Effector CD8-positive, alpha-beta T cell (primary cell): ENCODE data around the gene PDE8A.
"Not testable (repeated sequence)": the region's sequence is repeated elsewhere in the genome, so short reads cannot be mapped to it uniquely, and the experiment has no call there.

ENCODE experiments used
- DNase-seq: peaks from one replicate; lab custom pipeline; 2025; lab: John Stamatoyannopoulos, UW

PDE8A gene

GRCh38 chr15:84988909-84989644, 7.4 kb downstream of the PDE8A start:
- no peak for DNase-seq

DNA sequence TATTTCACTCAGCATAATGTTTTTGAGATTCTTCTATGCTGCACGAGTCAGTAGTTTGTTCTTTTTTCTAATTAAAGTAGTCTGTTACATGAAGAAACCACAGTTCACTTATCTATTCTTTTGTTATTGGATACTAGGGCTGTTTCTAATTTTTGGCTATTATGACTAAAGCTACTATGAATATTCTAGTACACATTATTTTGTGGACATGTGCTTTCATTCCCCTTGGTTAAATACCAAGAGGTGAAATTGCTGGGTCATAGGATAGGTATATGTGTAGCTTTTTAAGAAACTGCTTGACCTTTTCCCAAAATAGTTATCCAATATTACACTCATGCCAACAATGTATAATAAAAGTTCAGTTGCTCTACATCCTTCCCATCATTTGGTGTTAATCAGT, 8.9 kb downstream of the PDE8A start:
- DNase-seq: no peak

- no peak for DNase-seq
Measured at GRCh38 chr15:84991014-84991712, 9.5 kb downstream of the PDE8A start.

DNA sequence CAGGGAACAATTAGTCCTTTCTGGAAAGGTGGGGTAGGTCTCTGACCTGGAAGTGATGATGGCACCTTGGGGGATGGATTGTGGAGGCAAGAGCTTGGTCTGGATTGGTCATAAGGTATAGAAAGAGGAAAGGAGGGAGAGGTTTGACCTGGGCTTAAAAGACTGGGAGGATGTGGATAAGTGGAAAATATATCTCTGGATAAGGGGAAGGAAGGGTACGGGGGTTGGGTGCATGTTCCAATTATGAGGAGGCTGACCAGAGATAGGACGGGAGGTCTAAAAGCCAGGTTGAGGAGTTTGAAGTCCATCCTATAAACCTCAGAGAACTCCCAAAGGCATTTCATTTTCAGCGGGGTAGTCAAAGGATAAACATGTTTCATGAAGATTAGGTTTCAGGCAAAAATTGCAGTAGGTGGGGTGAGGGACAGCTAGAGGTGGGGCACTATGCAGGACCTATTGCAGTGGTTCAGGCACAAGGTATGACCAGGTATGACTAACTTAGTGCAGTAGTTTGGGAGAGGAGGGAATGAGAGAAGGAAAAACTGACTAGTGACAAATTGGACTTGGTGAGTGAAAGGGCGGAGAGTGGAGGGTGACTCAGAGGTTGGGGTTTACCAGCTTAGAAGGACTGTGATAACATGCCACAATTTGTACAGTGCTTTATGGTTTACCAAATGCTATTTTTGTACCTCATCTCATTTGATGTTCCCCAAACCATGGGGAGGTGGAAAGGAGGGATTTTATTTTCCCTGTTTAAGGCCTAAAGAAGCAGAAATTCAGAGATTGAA, 10.7 kb downstream of the PDE8A start:
- DNase-seq: no peak

DNA sequence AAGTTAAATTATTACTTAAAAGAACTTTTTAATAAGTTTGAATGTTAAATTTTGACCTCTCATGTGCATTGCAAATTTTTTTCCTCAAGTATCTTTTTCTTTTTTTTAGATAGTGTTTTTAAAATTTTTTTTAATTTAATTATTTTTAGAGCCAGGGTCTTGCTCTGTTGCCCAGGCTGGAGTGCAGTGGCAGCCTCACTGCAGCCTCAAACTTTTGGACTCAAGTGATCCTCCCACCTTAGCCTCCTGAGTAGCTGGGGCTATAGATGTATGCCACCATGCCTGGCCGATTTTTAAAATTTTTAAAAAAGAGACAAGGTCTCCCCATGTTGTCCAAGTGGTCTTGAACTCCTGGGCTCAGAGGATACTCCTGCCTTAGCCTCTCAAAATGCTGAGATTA, 14.4 kb downstream of the PDE8A start:
- DNase-seq: no peak

DNA sequence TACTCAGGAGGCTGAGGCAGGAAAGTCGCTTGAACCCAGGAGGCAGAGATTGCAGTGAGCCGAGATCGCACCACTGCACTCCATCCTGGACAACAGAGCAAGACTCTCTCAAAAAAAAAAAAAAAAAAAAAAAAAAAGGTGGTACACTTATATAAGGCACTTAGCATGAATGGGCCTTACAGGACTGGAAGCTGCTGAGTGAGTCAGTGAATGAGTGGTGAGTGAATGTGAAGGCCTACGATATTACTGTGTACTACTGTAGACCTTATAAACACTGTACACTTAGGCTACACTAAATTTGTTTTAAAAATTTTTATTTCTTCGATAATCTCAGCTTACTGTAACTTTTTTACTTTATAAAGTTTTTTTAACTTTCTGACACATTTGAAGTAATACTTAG, 15.1 kb downstream of the PDE8A start:
- not testable (repeated sequence) for DNase-seq

DNA sequence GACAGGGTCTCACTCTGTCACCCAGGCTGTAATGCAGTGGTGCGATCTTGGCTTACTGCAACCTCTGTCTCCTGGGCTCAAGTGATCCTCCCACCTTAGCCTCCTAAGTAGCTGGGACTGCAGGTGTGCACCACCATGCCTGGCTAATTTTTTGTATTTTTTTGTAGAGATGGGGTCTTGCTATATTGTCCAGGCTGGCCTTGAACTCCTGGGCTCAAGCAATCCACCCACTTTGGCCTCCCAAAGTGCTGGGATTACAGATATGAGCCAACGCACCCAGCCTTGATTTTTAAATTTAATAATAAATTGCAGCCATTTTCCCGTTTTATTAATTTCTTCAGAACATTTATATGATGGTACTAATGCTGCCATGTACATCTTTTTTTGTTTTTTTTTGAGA, 15.6 kb downstream of the PDE8A start:
- DNase-seq: not testable (repeated sequence)

DNA sequence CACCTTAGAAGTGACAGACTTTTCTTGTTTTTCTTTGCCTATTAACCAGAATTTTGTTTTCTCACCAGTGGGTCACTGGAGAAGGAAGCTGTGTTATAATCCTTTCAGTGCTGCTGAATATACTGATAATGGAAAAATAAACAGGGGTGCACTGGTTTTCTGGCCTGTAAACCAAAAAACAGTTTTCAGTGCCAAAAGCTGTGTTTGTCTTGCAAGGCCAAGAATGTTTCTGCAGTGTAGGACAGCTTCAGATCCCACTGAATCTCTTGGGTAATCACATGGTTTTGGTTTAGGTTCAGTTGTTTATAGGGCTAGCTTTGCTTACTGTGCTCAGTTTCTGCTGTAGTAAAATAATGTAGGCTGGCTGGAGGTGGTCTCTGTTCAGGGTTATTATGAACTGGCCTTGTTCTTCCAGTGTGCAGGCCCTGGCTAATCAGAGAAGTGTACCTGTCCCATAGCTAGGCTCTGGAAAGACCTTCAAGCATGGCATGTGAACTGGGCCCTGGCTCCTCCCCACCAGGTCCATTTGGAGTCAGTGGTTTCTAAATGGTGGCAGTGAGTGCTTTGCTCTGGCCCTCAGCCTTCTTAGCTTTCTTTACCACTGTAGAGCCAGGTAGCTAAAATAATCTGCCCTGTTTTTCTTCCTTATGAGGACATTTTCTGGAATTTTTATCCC, 18.7 kb downstream of the PDE8A start:
- no peak for DNase-seq

GRCh38 chr15:85000937-85001336, 19.3 kb downstream of the PDE8A start:
- no peak for DNase-seq

GRCh38 chr15:85002517-85002916, 20.9 kb downstream of the PDE8A start:
- no peak for DNase-seq

DNA sequence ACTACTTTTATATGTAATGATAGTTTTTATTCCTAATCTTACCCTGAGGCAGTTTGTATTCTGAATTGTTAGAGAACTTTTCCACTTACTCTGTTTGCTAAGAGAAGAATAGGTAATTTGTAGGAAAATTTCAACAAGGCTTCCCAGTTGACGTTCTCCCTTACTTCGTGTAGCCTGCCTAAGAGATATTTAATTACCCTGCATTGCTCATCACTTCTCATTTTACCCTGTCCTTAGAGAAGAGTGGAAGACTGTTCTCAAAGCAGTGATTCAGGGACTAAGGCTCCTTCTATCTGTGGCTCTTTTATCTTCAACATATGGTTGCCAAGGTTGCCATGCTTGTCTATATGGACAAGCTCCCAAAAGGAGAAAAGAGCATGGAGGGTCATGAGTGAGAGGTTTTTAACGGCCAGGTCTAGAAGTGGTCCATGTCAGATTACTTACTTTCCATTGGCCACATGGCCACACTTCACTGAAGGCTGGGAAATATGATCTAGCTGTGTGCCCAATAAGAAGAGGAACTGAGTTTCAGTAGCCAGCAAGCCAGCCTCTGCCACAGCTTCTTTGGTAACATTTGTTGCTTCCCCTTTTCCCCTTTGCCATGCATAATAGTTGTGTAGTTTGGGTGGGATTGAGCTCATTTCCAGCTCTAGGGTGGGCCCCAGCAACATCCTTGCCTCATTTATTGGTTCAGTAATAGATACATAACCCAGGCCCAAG, 22.1 kb downstream of the PDE8A start:
- no peak for DNase-seq

DNA sequence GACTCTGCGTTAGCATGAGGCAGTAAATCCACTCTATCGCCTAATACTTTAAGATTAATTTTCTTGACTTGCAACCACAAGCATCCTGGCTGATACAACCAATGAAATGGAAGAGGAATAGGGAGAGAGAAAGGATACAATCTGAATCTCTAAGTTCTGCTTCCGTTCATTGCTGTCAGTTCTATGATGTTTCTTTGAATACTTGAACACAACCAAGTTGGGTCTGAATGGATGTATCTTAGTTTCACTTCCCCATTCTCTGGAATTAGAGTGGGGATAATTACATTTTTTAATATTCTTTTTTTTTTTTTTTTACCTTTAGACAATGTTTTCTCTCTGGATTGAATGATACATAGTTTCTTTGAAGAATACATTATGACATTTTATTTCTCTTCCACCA, 22.9 kb downstream of the PDE8A start:
- no peak for DNase-seq

DNA sequence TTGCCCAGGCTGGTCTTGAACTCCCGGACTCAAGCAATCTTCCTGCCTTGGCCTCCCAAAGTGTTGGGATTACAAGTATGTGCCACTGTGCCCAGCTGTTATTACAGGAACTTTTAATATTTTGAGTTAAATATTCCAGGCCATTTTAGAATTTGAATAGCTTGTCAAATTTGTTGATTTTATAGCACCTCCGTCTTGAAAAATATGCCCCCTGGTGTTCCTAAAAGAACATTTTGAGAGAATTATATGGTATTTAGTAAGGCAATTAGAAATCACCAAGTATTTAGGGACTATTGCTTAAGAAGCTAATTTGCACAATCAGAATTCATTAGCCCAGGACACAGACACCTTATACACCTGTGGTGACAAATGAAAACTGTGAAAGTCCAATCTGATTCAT, 23.7 kb downstream of the PDE8A start:
- no peak for DNase-seq

DNA sequence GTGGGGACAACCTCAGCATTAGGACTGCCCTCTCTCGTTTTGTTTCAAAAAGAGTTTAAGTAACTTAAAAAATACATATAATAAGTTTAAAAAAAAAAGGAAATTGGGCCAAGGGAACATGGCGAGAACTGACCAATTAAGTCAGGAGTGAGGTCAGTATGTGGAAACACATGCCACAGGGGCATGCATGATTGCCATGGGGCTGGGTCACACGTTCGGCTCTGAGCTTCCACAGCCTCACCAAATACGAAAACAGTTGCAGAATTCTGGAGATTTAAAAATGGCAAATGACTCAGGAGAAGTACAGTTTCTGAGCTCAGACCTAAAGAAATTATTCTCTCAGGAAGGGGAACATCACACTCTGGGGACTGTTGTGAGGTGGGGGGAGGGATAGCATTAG, 24.1 kb downstream of the PDE8A start:
- DNase-seq: no peak

GRCh38 chr15:85006201-85006600, 24.5 kb downstream of the PDE8A start:
- DNase-seq: no peak

GRCh38 chr15:85006655-85007054, 25.0 kb downstream of the PDE8A start:
- no peak for DNase-seq

GRCh38 chr15:85007137-85007536, 25.5 kb downstream of the PDE8A start:
- DNase-seq: no peak

GRCh38 chr15:85007741-85008397, 26.2 kb downstream of the PDE8A start:
- DNase-seq: no peak

DNA sequence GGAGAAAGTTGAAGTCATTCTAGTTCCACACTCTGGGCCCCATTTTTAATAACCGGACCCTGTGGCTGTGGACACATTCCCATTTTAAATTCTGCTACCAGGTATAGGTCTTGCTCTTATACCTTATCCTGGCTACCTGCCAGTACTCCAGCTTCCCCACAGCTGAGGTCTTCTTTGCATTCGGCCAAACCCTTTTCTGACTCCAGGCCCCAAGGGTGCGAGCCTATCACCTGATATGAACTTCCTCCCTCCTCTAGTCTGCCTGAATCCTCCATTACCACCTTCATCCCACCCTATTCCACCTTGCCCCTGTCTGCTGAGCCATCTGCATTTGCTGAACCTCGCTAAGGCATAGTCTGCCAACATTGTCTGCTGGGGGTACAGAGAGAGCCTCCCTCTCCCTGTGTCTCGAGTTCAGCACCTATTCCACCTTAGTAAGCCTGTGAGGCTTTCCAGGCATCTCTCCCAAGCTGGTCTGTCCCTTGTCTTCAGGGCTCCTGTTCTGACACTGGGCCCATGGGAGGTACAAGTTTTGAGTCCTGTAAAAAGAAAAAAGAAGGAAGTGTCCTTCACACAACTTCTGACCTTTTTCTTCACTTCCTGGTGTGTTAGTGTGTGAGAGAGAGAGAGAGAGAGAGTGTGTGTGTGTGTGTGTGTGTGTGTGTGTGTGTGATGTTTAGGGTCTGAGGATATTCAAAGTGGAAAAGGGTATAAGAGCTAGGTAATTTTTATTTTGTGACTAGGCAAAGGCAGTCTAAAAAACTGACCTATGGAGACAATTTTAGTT, 27.0 kb downstream of the PDE8A start:
- no peak for DNase-seq

DNA sequence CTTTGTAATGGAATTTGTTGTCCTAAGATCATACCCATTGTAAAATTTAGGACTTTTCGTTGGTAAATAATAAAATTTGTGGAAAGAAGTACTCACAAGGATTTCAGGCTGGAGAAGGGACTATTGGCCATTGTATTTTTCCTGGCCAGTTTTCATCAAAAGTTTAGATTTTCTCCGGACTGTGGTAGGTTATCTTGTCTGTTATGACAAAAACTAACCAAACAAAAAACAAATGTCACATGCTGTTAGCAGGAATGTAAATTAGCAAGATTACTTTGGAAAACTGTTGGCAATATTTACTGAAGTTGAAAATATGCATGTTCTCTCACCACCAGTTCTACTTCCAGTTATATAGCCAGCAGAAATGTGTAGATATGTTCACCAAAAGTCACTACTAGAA, 27.8 kb downstream of the PDE8A start:
- no peak for DNase-seq
